ENCODE results near the gene UBE3D. TPM values are rescaled to one million over a fixed set of nuclear protein-coding genes. Genes with fewer than 3 reads are reported as not detected.

UBE3D gene
- total RNA-seq, 1 experiment from 2014 or later: 10.7 TPM

GRCh38 chr6:82862543-82862942 is 203.1 kb downstream of the UBE3D start:
- no peak for DNase-seq
- Histone ChIP-seq H4K91ac (ENCODE audit: insufficient read length, low read depth, low read length) (no peak overlapping the region), H2BK20ac (ENCODE audit: low read depth, low read length, poor library complexity, severe bottlenecking) (no peak overlapping the region), H4K20me1 (ENCODE audit: control insufficient read depth, insufficient read depth, insufficient read length) (no peaks in the 10 kb centered on the region), H3K4ac (ENCODE audit: low read depth, low read length) (no peak overlapping the region), H3K56ac (ENCODE audit: insufficient read length, low read depth, low read length) (no peak overlapping the region), H3K27ac (ENCODE audit: insufficient read length, low read depth, low read length) (no peak overlapping the region), H3K9ac (ENCODE audit: extremely low read depth, insufficient read length, low read length) (no peak overlapping the region), H2AFZ (ENCODE audit: low read length) (no peak overlapping the region), H3K27me3 (ENCODE audit: insufficient read depth, low read length) (no peaks in the 10 kb centered on the region), H3K14ac (ENCODE audit: insufficient read depth, low read length) (no peak overlapping the region), H2BK12ac (ENCODE audit: insufficient read length, low read depth, low read length) (no peak overlapping the region), H3K79me1 (ENCODE audit: insufficient read depth, low read depth, low read length, poor library complexity, severe bottlenecking) (no peaks in the 10 kb centered on the region), H3K18ac (ENCODE audit: insufficient read length, low read depth, low read length) (no peak overlapping the region), H2BK5ac (ENCODE audit: insufficient read length, low read length) (no peak overlapping the region), H2BK120ac (ENCODE audit: low read depth, low read length, poor library complexity, severe bottlenecking) (no peak overlapping the region), H3K9me3 (ENCODE audit: control insufficient read depth, low read depth, low read length) (no peaks in the 10 kb centered on the region), H2BK15ac (ENCODE audit: low read depth, low read length) (no peak overlapping the region), H3K4me2 (ENCODE audit: insufficient read depth, insufficient read length, low read length) (no peak overlapping the region), H3T11ph (ENCODE audit: low read length) (no peak overlapping the region), H3K4me1 (ENCODE audit: insufficient read depth, low read length) (no peaks in the 10 kb centered on the region), H2AK5ac (ENCODE audit: insufficient read length, low read length) (no peak overlapping the region), H3K23me2 (ENCODE audit: insufficient read length, low read depth, low read length, poor library complexity, severe bottlenecking) (no peaks in the 10 kb centered on the region), H4K8ac (replicated peaks; ENCODE audit: insufficient read length, low read depth, low read length) (no peak overlapping the region), H3K23ac (ENCODE audit: insufficient read length, low read depth, low read length) (no peak overlapping the region), H4K5ac (ENCODE audit: insufficient read length, low read depth, low read length) (no peak overlapping the region), H3K79me2 (ENCODE audit: insufficient read depth, low read length) (no peaks in the 10 kb centered on the region)
- Mint-ChIP-seq H3K27me3 (ENCODE audit: low read depth) (no peaks in the 10 kb centered on the region), H3K9me3 (peaks cover 3% of the 10 kb centered on the region in 2 experiments; a peak in 4 of 5 replicates), H3K4me3 (no peak overlapping the region), H3K36me3 (ENCODE audit: insufficient read depth in 1 of 3, low read depth in 3 of 3) (no peaks in the 10 kb centered on the region; a peak in 1 of 7 replicates), H3K27ac (no peak overlapping the region), H3K4me1 (no peaks in the 10 kb centered on the region)
- no CpG with 5 or more reads among the region's 1 CpG for WGBS (ENCODE audit: extremely low coverage, insufficient read length, low lambda C conversion rate)
- TF ChIP-seq CTCF (conservative IDR thresholded peaks at IDR 0.05): no peak

Measured in H9 (cell line).